NCI-H2196 treated with DMSO at 0.1 percent for 48 hours (cell line): ENCODE data around the gene GABRA5.
A peak's percentile ranks its signal among the peaks of the same experiment; 100 is the strongest.
"Not testable (repeated sequence)": the region's sequence is repeated elsewhere in the genome, so short reads cannot be mapped to it uniquely, and the experiment has no call there.

Source experiments
- DNase-seq: peaks from one replicate; lab custom pipeline; 2025; ENCODE audit not compliant: unreplicated experiment; lab: John Stamatoyannopoulos, UW

Gene GABRA5

DNA sequence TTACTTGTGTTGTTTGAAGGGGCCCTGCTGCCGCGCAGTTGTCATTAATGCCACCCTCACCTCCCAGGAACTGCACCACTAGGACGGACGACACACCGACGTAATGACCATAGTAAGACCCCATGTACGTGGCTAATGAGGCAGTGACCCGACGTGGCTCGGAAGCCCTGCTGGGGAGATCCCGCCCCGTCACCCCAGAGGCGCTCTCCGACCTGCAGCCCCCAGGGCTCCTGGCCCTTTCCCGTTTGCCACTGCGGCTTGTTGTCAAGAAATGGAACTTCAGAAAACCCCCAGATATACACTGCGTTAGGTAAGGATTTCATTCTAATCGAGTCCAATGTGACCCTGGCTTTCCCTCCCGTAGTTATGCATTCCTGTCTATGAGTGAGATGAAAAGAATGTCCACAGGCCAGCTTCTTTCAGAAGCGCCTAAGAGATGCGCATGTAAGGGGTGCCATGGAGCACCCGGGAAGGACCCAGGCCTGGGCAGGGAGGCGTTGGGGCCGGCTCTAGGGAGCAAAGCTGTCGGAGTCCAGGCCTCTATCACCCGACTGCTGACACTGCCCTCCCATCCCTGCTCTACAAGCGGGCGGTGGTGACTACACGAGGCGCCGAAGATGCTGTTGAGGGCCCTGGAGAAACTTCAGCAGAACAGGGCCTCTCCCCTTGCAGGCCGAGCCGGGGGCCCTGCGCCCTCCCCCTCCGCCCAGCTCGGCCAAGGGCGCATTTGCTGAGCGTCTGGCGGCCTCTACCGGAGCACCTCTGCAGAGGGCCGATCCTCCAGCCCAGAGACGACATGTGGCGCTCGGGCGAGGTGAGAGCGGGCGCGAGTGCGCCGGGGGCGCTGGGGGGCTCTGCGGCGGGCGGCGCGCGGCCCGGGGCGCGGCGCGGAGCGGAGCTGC lies at the start of gene GABRA5:
Gene GABRA5 (plus strand): TSS at position 765 of the 902 bp plus-strand sequence. CDS start 2,187 bp downstream, outside the sequence.
- DNase-seq = no peak

- DNase-seq = not testable (repeated sequence)
These were observed 35.7 kb upstream of the GABRA5 start for GRCh38 chr15:26831191-26831590.

GRCh38 chr15:26831951-26832350 lies 34.9 kb upstream of the GABRA5 start:
- DNase-seq = no peak

- DNase-seq = no peak
These were observed 28.0 kb upstream of the GABRA5 start for GRCh38 chr15:26838742-26839460.

DNA sequence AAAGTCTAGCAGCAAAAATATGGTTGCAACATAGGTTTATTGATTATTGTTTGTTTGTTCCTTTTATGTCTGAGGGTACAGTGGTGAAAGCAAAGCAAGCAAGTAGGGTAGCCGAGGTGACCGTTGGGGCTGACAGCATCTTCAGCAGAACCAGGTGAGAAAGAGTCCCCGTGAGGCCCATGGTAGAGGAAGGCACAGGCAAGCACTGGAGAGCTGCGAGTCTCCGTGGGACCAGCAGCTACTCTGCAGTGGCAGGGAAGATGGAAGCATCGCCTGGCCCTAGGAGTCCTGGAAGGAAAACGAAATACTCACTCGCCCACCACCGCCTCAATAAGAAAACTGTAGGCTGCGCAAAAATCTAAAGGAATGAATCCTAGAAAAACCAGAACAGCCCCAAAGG lies 25.3 kb upstream of the GABRA5 start:
- no peak for DNase-seq

GRCh38 chr15:26841941-26842340 lies 24.9 kb upstream of the GABRA5 start:
- DNase-seq = no peak

DNA sequence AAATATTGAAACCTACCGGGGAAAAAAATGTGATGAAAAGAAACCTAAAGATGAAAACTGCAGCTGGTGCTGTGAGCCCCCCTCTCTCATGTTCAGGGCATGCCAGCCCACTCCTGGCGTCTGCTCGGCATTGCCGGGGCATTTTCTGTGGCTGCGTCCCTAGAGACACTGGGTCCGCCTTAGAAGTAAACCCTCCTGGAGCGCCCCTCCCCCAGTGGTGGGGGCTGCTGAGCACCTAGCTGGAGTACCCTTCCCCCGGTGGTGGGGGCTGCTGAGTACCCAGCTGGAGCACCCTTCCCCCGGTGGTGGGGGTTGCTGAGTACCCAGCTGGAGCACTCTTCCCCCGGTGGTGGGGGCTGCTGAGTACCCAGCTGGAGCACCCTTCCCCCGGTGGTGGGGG lies 24.5 kb upstream of the GABRA5 start:
- DNase-seq = no peak

DNA sequence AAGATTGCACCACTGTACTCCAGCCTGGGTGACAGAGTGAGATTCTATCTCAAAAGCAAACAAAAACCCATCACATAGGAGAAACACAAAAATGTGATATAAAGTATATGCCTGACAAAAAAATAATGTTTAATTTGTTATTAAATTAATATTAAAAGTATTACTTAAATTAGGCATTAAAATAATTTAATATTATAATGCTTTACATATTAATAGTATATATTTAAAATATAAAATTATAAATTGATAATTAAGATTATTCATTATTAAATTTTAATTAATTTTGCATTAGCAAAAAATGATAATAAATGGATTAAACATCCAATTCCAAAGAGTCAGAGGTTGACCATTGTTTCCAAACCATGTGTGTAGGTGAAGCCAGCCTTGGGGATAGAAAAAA lies 22.0 kb upstream of the GABRA5 start:
- no peak for DNase-seq

DNA sequence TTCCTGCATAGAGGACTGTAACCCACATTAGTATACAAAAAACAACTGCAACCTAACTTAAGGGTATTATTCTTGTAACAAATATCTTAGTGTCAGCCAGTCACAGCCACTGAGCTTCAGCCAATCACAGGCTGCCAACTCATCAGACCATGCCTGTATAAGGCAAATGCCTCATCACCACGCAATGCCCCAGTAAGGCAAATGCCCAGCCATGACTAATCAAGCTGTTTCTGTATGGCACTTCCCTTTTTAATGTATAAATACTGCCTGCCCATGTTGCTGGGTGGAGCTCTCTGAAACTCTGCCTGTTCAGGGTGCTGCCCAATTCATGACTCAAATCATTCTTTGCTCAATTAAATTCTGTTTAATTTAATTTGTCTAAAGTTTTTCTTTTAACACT lies 18.4 kb upstream of the GABRA5 start:
- no peak for DNase-seq

DNA sequence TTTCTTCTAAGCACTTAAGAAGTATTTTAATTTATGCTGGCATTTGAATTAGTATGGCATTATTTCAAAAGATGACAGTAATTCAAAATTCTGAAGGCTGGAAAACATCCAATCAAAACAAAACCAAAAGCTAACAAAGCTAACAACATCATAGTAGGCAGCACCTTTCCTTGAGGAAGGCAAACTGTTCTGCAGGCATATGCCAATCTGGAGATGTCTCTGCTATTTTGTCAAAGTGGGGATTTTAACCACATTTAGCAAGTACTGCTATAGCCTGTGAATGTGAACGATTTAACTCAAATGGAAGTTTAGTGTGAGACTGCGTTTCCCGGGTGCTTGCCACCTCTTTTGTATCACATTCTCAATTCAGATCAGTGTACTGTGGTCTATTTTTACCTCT lies 16.7 kb upstream of the GABRA5 start:
- DNase-seq = no peak

GRCh38 chr15:26852980-26853379 lies 13.9 kb upstream of the GABRA5 start:
- DNase-seq = no peak

DNA sequence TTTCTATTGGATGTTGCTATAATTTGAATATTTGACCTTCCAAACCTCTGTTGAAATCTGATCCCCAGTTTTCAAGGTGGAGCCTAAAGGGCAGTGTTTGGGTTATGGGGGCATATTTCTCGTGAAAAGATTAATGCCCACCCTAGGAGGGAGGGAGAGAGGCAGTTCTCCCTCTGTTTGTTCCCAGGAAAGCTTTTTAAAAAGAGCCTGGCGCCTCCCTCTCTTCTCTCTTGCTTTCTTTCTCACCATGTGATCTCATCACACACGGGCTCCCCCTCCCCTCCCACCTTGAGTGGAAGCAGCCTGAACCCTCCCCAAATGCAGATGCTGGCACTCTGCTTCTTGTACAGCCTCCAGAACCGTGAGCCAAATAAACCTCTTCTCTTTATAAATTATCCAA lies 12.4 kb upstream of the GABRA5 start:
- no peak for DNase-seq

DNA sequence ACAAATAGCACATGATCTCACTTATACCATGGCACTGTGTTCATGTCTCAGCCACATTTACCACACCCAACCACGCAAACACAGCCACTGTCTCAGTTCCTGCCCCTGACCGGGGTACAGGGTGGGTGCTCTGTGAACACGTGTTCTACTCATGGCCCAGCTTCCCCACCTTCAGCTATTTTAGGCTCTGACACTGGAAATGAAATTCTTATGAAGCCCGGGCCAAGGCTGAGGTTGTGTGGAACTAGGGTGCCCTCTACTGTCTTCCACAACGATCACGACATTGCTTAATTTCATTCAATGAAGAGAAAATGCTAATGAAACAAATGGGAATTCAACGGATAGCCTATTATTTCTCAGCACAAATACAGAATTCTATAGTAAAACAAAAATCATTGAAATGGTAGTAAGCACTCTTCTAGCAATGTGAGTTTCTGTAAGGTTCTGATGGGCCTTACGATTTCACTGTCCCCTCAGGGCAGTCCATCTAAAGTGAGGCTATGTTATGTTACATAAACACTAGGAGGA lies 2.1 kb upstream of the GABRA5 start:
- peak; percentile 6 for DNase-seq

DNA sequence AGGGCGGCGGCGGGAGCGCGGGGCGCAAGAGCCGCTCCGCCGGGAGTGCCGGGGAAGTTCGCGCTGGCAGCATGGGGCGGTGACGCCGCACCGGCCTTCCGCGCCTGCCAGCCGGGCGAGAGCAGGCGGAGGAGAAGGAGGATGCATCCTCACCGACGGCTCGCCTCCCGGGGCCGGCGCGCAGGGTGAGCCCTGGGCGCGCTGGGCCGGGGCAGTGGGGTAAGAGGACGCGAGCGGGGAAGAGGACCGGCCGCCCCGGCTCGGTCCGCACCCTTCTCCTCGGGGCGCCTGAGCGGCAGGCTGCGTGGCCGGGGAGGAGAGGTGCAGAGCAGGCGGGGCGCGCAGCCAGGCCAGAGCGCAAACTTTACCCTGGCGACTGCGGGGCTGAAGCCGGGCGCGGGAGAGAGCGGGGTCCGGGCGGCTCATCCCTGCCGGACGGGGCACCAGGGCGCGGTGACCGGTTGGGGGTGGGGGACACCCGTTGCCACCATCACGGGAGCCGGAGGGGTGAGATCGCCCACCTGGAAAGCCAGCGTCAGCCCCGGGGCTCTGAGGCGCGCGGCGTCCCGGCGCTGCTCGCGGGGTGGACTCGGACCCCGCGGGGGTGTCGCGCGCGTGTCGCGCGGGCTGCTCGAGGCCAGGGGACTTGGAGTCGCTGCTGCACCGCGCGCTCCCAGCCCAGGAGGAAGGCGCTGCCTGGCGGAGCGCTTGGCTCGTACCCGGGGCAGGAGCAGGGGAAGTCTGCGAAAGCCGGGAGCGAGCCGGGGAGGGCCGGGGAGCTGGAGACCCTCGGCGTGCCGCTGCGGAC lies 542 bp downstream of the GABRA5 start:
- DNase-seq = no peak

DNA sequence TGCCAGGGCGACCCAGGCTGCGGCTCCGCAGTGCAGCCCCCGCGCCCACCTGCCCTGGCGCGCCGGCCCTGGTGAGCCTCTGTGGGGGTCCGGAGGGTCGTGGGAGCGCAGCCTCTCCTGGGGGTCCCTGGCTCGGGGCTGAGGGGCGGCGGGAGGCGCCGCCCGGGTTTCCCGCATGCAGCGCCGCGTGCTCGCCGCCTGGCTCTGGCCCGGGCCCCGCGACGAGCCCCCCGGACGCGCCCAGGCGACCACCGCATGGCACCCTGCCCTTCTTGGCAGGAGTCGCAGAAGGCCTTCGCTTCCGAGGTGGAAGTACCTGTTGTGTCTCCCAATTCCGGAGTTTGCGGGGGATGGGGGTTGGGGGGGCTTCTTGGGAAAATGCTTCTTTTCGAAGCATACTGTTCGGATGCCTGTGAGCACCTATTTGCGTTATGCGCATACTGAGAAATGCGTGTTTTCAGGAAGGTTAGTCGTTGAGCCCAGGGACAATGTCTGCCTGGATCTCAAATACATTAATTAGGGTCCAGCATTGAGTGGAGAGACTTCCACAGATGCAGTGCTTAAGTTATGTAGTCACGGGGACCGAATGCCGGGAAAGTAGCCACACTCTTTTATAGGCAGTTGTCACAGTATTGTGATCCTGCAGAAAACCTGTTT lies 1.3 kb downstream of the GABRA5 start:
- DNase-seq = no peak

GRCh38 chr15:26869628-26870027 lies 2.8 kb downstream of the GABRA5 start:
- DNase-seq = no peak

DNA sequence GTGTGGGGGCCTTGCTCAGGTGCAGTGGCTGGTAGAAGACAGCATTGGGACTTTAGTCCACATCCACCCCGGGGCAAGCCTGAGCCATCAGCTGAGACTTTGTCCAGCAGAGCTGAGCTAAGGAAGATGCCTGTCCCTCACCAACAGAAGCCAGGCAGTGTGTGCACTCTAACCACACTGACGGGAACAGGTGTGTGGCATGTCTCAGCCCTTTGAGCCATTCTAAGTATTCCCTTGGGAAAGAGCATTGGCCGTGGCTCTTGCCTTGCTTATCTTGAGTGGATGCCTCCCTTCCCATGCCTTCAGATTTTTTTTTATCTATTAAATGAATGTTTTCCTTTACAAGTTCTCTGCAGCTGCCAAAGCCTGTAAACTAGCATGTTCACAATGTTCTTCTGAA lies 3.5 kb downstream of the GABRA5 start:
- no peak for DNase-seq

- DNase-seq = no peak
These were observed 5.3 kb downstream of the GABRA5 start for GRCh38 chr15:26872206-26872605.

- DNase-seq = no peak
These were observed 7.0 kb downstream of the GABRA5 start for GRCh38 chr15:26873846-26874245.

DNA sequence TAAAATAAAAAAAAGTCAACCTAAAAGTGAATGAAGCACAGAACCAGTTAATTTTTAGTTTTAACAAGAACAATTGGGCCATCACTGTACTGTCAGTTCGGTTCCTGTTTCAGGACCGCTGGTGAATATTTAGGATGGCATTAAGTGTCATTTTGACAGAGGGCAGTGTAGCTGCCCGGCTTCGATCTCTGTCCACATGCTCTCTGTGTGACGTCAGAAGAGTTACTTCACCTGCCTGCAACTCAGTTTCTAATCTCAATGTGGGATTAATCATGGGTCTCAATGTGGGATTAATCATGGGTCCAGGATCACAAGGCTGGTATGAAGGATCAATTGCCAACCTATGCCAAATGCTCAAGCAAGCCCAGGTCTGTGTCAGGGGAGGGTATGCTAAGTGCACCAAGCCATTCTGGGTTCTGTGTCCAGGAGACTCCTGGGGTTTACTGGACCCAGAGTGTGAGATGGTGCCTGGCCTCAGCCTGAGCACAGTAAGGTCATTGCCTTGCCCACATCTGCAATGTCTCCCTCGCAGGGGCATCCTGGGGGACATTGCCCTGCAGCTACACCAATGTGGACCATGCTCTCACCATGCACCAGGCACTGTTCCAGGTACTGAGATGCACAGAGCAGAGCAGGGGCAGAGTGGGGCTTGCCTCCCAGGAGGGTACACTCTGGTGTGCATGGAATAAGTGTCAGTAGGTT lies 8.1 kb downstream of the GABRA5 start:
- no peak for DNase-seq
